ENCODE results near the gene TDRKH. TPM values are rescaled to one million over a fixed set of nuclear protein-coding genes. Genes with fewer than 3 reads are reported as not detected.

Gene TDRKH
- total and polyA plus RNA-seq, 2 of the 13 experiments (the other 11 are each of a cell fraction or from before 2014, with no cell fraction given) = 3.9 to 5.4 TPM

Small RNAs within 50 kb of the gene (small RNA-seq; reads per million reads assigned to genes)
- gene RNU6-662P (ENCODE audit: insufficient read depth in 2 of 3, insufficient read length in 3 of 3, low read depth in 2 of 3, low replicate concordance in 1 of 3) = 0 reads per million in 3 experiments

Other genes with a start within 250 kb of the TDRKH start
- 17.8 and 22.8 TPM in 2 replicates for gene SNX27, start 178.4 kb downstream of the TDRKH start, total RNA-seq (2016; rRNA removed; fragmentation: Illumina TruSeq; extraction: Trizol)
- 14.4 and 14.5 TPM in 2 replicates for gene SNX27, start 178.4 kb downstream of the TDRKH start, polyA plus RNA-seq (2011; rRNA removed)
- not detected in 2 replicates for gene CELF3, start 73.7 kb downstream of the TDRKH start, total RNA-seq (2016; rRNA removed; fragmentation: Illumina TruSeq; extraction: Trizol)
- gene CELF3, start 73.7 kb downstream of the TDRKH start, polyA plus RNA-seq (2011; rRNA removed) = not detected in 2 replicates
- not detected in 2 replicates for gene RIIAD1, start 69.0 kb downstream of the TDRKH start, total RNA-seq (2016; rRNA removed; fragmentation: Illumina TruSeq; extraction: Trizol)
- not detected in 2 replicates for gene RIIAD1, start 69.0 kb downstream of the TDRKH start, polyA plus RNA-seq (2011; rRNA removed)
- gene MRPL9, start 27.0 kb downstream of the TDRKH start, total RNA-seq (2016; rRNA removed; fragmentation: Illumina TruSeq; extraction: Trizol) = 107 and 119 TPM in 2 replicates
- gene MRPL9, start 27.0 kb downstream of the TDRKH start, polyA plus RNA-seq (2011; rRNA removed) = 64.3 and 72.1 TPM in 2 replicates
- gene LINGO4, start 14.9 kb upstream of the TDRKH start, total RNA-seq (2016; rRNA removed; fragmentation: Illumina TruSeq; extraction: Trizol) = 0.02 TPM in 1 of 2 replicates, not detected in the other
- 0.05 TPM in 2 replicates for gene LINGO4, start 14.9 kb upstream of the TDRKH start, polyA plus RNA-seq (2011; rRNA removed)
- 2.5 TPM in 2 replicates for gene RORC, start 41.3 kb upstream of the TDRKH start, total RNA-seq (2016; rRNA removed; fragmentation: Illumina TruSeq; extraction: Trizol)
- 6.5 and 9.3 TPM in 2 replicates for gene RORC, start 41.3 kb upstream of the TDRKH start, polyA plus RNA-seq (2011; rRNA removed)
- not detected in 2 replicates for gene C2CD4D, start 49.3 kb upstream of the TDRKH start, total RNA-seq (2016; rRNA removed; fragmentation: Illumina TruSeq; extraction: Trizol)
- not detected in 2 replicates for gene C2CD4D, start 49.3 kb upstream of the TDRKH start, polyA plus RNA-seq (2011; rRNA removed)
- gene THEM5, start 63.2 kb upstream of the TDRKH start, total RNA-seq (2016; rRNA removed; fragmentation: Illumina TruSeq; extraction: Trizol) = not detected in 2 replicates
- gene THEM5, start 63.2 kb upstream of the TDRKH start, polyA plus RNA-seq (2011; rRNA removed) = not detected in 2 replicates
- gene THEM4, start 119.0 kb upstream of the TDRKH start, total RNA-seq (2016; rRNA removed; fragmentation: Illumina TruSeq; extraction: Trizol) = 10.9 and 12.8 TPM in 2 replicates
- gene THEM4, start 119.0 kb upstream of the TDRKH start, polyA plus RNA-seq (2011; rRNA removed) = 11.2 and 13.9 TPM in 2 replicates
- gene S100A10, start 203.4 kb upstream of the TDRKH start, total RNA-seq (2016; rRNA removed; fragmentation: Illumina TruSeq; extraction: Trizol) = 16.8 and 25.6 TPM in 2 replicates
- gene S100A10, start 203.4 kb upstream of the TDRKH start, polyA plus RNA-seq (2011; rRNA removed) = 21.2 and 28.7 TPM in 2 replicates
- 5.9 and 6.6 TPM in 2 replicates for gene S100A11, start 246.5 kb upstream of the TDRKH start, total RNA-seq (2016; rRNA removed; fragmentation: Illumina TruSeq; extraction: Trizol)
- gene S100A11, start 246.5 kb upstream of the TDRKH start, polyA plus RNA-seq (2011; rRNA removed) = 32.5 and 34.4 TPM in 2 replicates